Natural killer cell (primary cell): ENCODE data around the gene TAF1B. TPM values are rescaled to one million over a fixed set of nuclear protein-coding genes. Genes with fewer than 3 reads are reported as not detected.
"Not testable (repeated sequence)": the region's sequence is repeated elsewhere in the genome, so short reads cannot be mapped to it uniquely, and the experiment has no call there.

ENCODE experiments used
- ATAC-seq, 3 donors: fragments of 150-1000 bp in 2 of 3; fragments of 200-7000 bp in 1 of 3; cut with Tn5 transposase; 1 replicate in 1 of 3; 2 replicates in 2 of 3; pipeline ENCODE4 v1.10.0; 2021; ENCODE audit warnings: mild to moderate bottlenecking in 2 of 3, moderate library complexity in 2 of 3
- DNase-seq, 2 donors: peaks; one replicate each; pipeline versions ENCODE4 v3.0.0 to v3.0.0-alpha.2; 2013 to 2021; ENCODE audit warnings: mixed read lengths in 1 of 2
- H3K27ac ChIP-seq: one replicate; pipeline ENCODE4 v1.5.1; 2013; ENCODE audit warnings: mild to moderate bottlenecking, low read length
- H3K27me3 ChIP-seq: one replicate; pipeline ENCODE4 v1.6.1; 2013; ENCODE audit warnings: low read length; ENCODE audit not compliant: control insufficient read depth, insufficient read depth
- H3K36me3 ChIP-seq: one replicate; pipeline ENCODE4 v1.6.1; 2013; ENCODE audit warnings: low read length; ENCODE audit not compliant: control insufficient read depth, insufficient read depth
- H3K4me1 ChIP-seq: one replicate; pipeline ENCODE4 v1.6.1; 2013; ENCODE audit warnings: low read length; ENCODE audit not compliant: control insufficient read depth, insufficient read depth
- H3K4me3 ChIP-seq: one replicate; pipeline ENCODE4 v1.5.1; 2013; ENCODE audit warnings: low read length
- H3K9me3 ChIP-seq: one replicate; pipeline ENCODE4 v1.6.1; 2013; ENCODE audit warnings: low read length; ENCODE audit not compliant: control insufficient read depth, insufficient read depth
- H3K27ac Mint-ChIP-seq, 2 donors: one replicate each; pipeline ENCODE4 v1.8.0; 2022; ENCODE audit warnings: mild to moderate bottlenecking in 2 of 2, mixed read lengths in 2 of 2, moderate library complexity in 1 of 2
- H3K27me3 Mint-ChIP-seq, 2 donors: one replicate each; pipeline ENCODE4 v1.8.0; 2022; ENCODE audit warnings: low read depth in 2 of 2, mixed read lengths in 2 of 2
- H3K36me3 Mint-ChIP-seq: one replicate; pipeline ENCODE4 v1.8.0; 2022; ENCODE audit warnings: mixed read lengths
- H3K4me1 Mint-ChIP-seq, 2 donors: one replicate each; pipeline ENCODE4 v1.8.0; 2022; ENCODE audit warnings: mixed read lengths in 2 of 2
- H3K4me3 Mint-ChIP-seq: one replicate; pipeline ENCODE4 v1.8.0; 2022; ENCODE audit warnings: mild to moderate bottlenecking, moderate library complexity, mixed read lengths
- H3K9me3 Mint-ChIP-seq, 2 donors: one replicate each; pipeline ENCODE4 v1.8.0; 2022; ENCODE audit warnings: mixed read lengths in 2 of 2
- CTCF ChIP-seq: fragments of 200-600 bp; IDR thresholded peaks from one replicate; pipeline ENCODE4 v1.8.0; 2022; ENCODE audit warnings: antibody characterized with exemption
- WGBS: methylation state at CpG from one replicate; pipeline ENCODE4 v1.1.7; 2013; ENCODE audit warnings: missing lambda C conversion rate; ENCODE audit not compliant: insufficient coverage; 5-methylcytosine and 5-hydroxymethylcytosine counted together
- intact Hi-C: fragments of 100-400 bp; cut with micrococcal nuclease; formaldehyde crosslinking; loops from one replicate; pipeline ENCODE4 v1.14.2; 2022
- total RNA-seq, 4 donors: library from RNA; stranded (reverse); fragments of 120-200 nt in 1 of 4; gene quantifications; one replicate each; pipeline versions ENCODE4 v1.2.3 to v1.2.4, GENCODE V29; 2013 to 2022

TAF1B gene
- total RNA-seq, 3 donors from 2014 or later (not counting 1 experiment from before 2014, with no cell fraction given): 24.8 to 40.8 (median 26.8) TPM

DNA sequence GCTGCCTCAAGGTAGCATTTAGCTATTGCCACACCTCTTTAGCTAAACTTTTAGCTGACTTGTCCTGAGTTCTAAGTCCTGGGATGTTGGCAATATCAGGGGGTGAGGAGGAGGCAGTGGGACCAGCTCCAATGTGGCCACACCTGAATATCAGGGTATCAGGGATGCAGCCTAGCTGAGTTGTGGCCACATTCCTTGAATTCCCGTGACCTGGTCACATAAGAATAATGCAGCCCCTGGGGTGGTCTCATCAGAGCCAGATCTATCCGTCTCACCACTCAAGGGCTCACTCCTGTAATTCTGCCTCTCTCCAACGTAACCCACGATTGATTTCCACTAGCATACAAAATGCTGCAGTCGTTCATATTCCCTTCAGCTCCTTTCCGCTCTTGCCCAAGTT is 11.6 kb upstream of the TAF1B start:
- Mint-ChIP-seq H3K4me3 (no peak overlapping the region), H3K27me3 (peaks cover 16 to 18% of the 10 kb centered on the region in 2 donors), H3K4me1 (no peaks in the 10 kb centered on the region), H3K36me3 (no peaks in the 10 kb centered on the region), H3K27ac (no peak overlapping the region), H3K9me3 (no peaks in the 10 kb centered on the region)
- intact Hi-C loops: no loop called here
- no peak for DNase-seq
- no peak for TF ChIP-seq CTCF
- ATAC-seq: no peak
- Histone ChIP-seq H3K9me3 (no peaks in the 10 kb centered on the region), H3K27ac (no peak overlapping the region), H3K4me1 (no peaks in the 10 kb centered on the region), H3K36me3 (no peaks in the 10 kb centered on the region), H3K4me3 (no peak overlapping the region), H3K27me3 (no peaks in the 10 kb centered on the region)
- WGBS: 89% methylated on average over 6 of the region's 6 CpGs

DNA sequence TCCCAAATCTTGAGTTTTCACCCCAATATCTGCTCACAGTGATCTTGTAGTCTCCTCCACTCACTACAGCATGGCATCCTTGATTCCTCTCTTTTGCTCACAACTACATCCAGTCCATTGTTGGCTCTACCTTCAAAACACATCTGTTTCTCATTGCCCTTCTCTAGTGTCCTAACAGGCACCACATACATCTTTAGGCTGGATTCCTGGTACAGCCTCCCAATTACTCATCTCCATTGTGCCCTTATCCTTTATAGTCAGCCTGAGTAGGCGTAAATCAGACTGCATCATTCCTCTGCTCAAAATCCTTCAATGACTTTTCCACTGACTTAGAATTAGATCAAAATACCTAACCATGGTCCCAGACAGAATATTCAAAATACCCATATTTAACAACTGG is 10.7 kb upstream of the TAF1B start:
- H3K36me3 ChIP-seq: no peaks in the 10 kb centered on the region
- H3K9me3 Mint-ChIP-seq: no peaks in the 10 kb centered on the region
- no peaks in the 10 kb centered on the region for H3K4me1 ChIP-seq
- H3K27me3 Mint-ChIP-seq: peaks cover 7 to 12% of the 10 kb centered on the region in 2 donors
- no peak overlapping the region for H3K4me3 ChIP-seq
- 100% methylated on average over 1 of the region's 1 CpG for WGBS
- H3K4me1 Mint-ChIP-seq: no peaks in the 10 kb centered on the region
- no peaks in the 10 kb centered on the region for H3K27me3 ChIP-seq
- ATAC-seq (no peak), DNase-seq (no peak)
- no peak overlapping the region for H3K4me3 Mint-ChIP-seq
- no peak for TF ChIP-seq CTCF
- H3K27ac Mint-ChIP-seq: no peak overlapping the region
- H3K27ac ChIP-seq: no peak overlapping the region
- no peaks in the 10 kb centered on the region for H3K36me3 Mint-ChIP-seq
- intact Hi-C loops: no loop called here
- H3K9me3 ChIP-seq: no peaks in the 10 kb centered on the region

DNA sequence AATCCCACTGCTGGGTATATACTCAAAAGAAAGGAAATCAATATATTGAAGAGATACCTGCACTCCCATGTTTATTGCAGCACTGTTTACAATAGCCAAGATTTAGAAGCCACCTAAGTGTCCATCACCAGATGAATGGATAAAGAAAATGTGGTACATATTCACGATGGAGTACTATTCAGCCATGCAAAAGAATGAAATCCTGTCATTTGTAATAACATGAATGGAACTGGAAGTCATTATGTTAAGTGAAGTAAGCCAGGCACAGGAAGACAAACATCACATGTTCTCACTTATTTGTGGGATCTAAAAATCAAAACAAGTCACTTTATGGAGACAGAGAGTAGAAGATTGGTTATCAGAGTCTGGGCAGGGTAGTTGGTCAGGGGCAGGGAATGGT is 8.2 kb upstream of the TAF1B start:
- H3K9me3 Mint-ChIP-seq, H3K4me3 Mint-ChIP-seq, H3K4me1 Mint-ChIP-seq, H3K27me3 ChIP-seq, H3K36me3 Mint-ChIP-seq, H3K4me3 ChIP-seq, H3K27ac ChIP-seq, H3K36me3 ChIP-seq, DNase-seq, ATAC-seq, H3K9me3 ChIP-seq, H3K27ac Mint-ChIP-seq, H3K27me3 Mint-ChIP-seq, intact Hi-C loops, H3K4me1 ChIP-seq: not testable (repeated sequence)
- 44% methylated on average over 1 of the region's 1 CpG for WGBS

DNA sequence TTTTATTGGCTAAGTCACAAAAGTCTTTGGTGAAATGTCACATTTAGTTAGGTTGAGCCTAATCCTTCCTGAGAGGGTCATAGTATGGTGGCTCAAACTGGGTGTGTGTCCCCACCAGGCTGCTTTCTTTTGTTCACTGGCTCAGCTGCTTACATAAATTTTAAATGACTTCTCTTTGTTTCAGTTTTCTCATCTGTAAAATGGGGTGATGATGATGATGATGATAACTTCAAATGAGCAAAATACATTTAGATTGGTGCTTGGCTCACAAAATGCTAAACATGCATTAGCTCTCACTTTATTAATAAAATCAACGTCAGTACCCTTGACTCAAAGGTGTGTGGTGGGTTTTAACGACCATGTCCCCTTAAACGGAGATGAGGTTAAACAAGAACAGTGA is 7.2 kb upstream of the TAF1B start:
- WGBS: 76% methylated on average over 3 of the region's 3 CpGs
- H3K27ac Mint-ChIP-seq: no peak overlapping the region
- no peak for TF ChIP-seq CTCF
- Histone ChIP-seq H3K27ac (no peak overlapping the region), H3K4me1 (no peaks in the 10 kb centered on the region), H3K9me3 (no peaks in the 10 kb centered on the region), H3K27me3 (no peaks in the 10 kb centered on the region), H3K36me3 (no peaks in the 10 kb centered on the region), H3K4me3 (no peak overlapping the region)
- no peak for DNase-seq
- H3K4me1 Mint-ChIP-seq: no peaks in the 10 kb centered on the region
- intact Hi-C loops: no loop called here
- H3K27me3 Mint-ChIP-seq: peaks cover 7% of the 10 kb centered on the region in 2 donors
- no peak overlapping the region for H3K4me3 Mint-ChIP-seq
- no peaks in the 10 kb centered on the region for H3K9me3 Mint-ChIP-seq
- no peak for ATAC-seq
- no peaks in the 10 kb centered on the region for H3K36me3 Mint-ChIP-seq
